Hematopoietic multipotent progenitor cell treated with erythropoietin and hydrocortisone succinate and interleukin-3 and kit ligand, for 8 days (in vitro differentiated cells): Measurements from ENCODE around the gene CLDN5.

ENCODE experiments used
- DNase-seq: peaks from one replicate; pipeline ENCODE4 v3.0.0-alpha.2; 2015

CLDN5 gene

DNA sequence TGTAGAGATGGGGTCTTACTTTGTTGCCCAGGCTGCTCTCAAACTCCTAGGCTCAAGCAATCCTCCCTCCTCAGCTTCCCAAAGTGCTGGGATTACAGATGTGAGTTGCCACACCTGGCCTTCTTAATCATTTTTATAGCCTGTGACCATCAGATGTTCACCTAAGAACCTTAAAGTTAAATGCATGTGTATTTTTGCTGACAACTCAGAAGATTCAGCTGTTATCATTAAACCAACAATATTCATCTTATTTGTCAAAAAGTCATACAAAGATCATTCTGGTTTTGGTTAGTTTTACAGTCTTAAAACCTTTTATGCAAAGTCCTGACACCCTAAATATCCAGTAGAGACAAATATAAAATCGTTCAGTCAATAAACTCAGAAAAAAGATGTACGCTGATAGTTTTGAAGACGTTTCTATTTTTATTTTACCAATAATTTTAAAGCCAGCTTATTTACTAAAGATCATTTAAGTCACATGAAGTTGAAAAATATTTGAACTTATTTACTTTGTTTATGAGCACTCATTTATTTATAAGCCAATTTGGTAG, 22.2 kb downstream of the CLDN5 start:
- DNase-seq = no peak

GRCh38 chr22:19499880-19500242, 24.3 kb downstream of the CLDN5 start:
- no peak for DNase-seq

- no peak for DNase-seq
These were observed 24.9 kb downstream of the CLDN5 start for GRCh38 chr22:19499236-19499879.

- no peak for DNase-seq
These were observed 25.4 kb downstream of the CLDN5 start for GRCh38 chr22:19498866-19499190.

- no peak for DNase-seq
These were observed 25.9 kb downstream of the CLDN5 start for GRCh38 chr22:19498154-19498865.

GRCh38 chr22:19497245-19497644, 27.0 kb downstream of the CLDN5 start:
- peak; percentile 30 for DNase-seq

DNA sequence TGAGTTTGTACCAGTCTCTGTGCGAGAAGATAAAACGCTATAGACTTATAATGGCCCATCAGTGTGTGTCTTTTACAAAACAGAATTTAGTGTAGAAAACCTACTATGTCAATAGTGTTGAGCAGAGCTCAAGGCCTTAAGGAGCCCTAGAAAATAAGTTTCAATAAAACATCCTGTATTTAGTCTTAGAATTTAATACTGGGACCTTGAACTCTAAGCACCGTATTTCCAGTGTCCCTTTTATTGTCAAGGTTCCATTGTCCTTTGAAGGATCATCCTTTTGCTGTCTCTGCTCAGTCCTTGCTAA, 27.9 kb downstream of the CLDN5 start:
- DNase-seq = no peak

DNA sequence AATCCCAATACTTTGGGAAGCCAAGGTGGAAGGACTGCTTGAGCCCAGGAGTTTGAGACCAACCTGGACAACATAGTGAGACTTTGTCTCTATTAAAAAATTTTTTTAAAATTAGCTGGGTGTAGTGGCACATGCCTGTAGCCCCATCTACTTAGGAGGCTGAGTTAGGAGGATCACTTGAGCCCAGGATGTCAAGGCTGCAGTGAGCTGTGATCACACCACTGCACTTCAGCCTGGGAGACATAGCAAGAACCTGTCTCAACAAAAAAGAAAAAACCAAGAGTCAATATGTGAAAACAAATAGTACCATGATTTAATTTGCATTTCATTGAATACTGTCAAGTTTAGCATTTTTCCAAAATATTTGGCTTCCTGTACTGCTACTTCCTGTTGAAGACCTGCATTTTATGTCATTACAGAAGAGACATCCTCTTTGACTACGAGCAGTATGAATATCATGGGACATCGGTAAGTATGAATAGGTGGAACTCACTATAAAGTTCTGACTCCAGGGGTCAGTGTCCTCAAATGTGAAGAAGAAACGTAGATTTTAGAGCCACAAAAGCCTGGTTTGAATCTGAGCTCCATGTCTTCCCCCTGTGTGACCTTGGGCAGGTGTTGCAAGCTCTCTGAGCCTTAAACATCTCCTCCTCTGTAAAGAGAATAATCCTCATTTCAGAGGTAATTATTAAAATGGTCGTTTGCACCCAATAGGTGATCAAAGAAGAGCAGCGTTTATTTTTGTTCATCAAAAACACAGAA, 28.5 kb downstream of the CLDN5 start:
- no peak for DNase-seq

DNA sequence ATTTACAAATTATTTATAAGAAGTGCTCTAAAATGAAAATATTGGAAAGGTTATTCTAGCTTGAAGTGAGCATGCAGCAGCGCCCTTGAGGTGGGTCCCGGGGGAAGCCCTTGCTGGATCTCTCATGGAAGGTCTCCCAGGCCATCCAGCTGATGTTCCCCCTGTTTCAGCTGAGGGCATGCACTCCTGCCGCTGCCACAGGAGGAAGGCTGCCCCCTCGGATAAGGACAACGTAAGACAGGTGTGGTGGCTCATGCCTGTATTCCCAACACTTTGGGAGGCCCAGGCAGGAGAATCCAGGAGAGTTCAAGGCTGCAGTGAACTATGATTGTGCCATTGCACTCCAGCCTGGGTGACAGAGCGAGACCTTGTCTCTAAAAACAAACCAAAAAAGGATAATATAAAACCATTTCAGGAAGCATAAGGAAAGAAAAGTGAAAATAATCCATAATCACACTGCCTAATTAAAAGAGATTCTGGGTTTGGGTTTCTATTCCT, 29.5 kb downstream of the CLDN5 start:
- DNase-seq = no peak

GRCh38 chr22:19494001-19494560, 30.1 kb downstream of the CLDN5 start:
- no peak for DNase-seq

DNA sequence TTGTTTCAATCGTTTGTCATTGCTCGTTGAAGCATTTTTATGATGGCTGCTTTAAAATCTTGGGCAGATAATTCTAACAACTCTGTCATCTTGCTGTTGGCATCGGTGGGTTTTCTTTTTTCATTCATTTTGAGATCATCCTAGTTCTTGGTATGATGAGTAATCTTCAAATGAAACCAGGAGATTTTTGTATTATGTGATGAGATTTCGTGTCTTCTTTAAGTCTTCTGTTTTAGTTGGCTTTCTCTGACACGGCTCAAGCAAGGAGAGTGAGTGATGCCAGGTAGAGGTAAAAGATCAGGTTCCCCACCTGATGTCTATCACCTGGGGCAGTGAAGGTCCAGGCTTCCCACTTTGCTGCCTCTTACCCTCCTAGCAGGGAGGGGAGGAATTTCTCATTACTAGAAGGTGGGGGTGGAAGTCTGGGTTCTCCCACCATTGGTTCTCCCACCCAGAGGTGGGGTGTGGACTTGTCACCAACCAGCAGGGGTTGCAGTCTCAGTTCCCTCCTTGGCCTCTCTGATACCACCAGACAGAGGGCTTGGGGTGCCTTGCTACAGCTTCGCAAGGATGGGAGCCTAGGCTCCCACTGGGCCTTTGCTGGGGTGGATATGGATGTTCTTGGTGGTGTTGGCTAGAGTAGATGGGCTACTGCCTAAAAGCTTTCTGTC, 31.6 kb downstream of the CLDN5 start:
- DNase-seq = no peak

- DNase-seq = no peak
These were observed 33.5 kb downstream of the CLDN5 start for GRCh38 chr22:19490628-19491230.

- DNase-seq = peak; percentile 50
These were observed 35.0 kb downstream of the CLDN5 start for GRCh38 chr22:19488884-19489843.

DNA sequence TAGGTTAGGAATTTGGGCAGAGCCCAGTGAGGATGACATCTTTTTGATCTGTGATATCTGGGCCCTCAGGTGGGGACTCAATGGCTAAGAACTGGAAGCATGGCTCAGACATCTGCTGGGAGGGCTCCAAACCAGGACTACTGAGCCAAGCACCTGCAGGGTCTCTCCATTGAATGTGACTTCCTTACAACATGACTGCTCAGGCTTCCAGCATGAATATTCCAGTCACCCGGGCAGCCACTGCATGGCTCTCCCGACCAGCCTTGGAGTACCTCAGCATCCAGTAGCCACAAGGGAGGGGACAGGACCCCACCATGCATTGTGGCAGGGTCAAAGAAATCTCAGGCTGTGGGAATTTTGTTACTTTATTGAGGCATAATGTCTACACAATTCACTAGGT, 35.9 kb downstream of the CLDN5 start:
- DNase-seq = no peak

DNA sequence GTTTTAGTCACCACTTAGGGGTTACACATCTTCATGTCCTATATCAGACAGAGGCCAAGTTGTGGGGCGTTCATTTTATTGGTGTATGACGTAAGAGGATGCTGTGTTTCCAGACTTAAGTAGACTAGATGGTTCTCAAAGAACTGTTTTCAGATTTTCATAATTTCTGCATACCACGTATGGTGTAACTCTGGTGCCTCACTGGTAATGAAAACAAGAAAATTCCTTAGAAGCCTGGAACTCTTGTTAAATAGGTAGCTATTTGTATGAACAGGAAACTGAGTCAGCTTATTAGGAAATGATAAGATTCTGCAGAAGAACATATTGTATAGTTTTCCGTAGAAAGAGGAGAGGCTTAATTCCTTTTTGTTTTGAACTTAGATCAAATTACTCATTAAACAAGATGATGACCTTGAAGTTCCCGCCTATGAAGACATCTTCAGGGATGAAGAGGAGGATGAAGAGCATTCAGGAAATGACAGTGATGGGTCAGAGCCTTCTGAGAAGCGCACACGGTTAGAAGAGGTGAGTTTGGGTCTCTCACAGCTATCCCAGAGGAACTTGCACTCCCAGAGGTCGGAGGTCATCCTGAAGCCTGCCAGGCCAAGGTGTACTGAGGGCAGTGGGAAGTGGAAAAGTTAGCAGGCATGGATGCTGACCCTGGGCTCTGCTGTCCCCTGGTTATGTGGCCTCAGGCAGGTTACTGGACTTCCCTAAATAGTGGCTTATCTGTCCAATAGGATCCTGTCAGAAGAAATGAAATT, 40.5 kb downstream of the CLDN5 start:
- DNase-seq = no peak

GRCh38 chr22:19482297-19482696, 41.9 kb downstream of the CLDN5 start:
- DNase-seq = no peak

DNA sequence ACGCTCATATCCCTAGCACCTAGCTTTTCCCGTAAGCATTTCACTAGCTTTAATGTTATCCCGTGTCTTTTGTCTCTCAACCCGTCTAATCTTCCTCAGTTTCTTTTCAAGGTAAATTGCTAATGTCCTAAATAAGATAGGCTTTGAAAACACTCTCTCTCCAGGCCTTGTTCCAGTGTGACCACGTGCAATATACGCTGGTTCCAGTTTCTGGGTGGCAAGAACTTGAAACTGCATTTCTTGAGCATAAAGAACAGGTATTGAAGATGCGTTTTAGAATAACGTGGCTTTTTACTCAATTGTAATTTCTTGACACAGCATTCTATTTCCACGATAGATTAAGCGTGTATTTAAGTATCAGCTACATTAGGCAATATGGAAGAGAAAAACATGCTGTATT, 43.4 kb downstream of the CLDN5 start:
- DNase-seq = peak; percentile 4

- peak; percentile 8 for DNase-seq
These were observed 44.0 kb downstream of the CLDN5 start for GRCh38 chr22:19480173-19480568.

GRCh38 chr22:19479355-19480172, 44.6 kb downstream of the CLDN5 start, which contains the start of gene CDC45:
TSS of gene CDC45 (plus strand) at chr22:19479920. CDS start at chr22:19479969, 49 bp downstream.
- DNase-seq = peak; percentile 98
